HepG2 (cell line): ENCODE measurements around the gene AKAP10. TPM values are rescaled to one million over a fixed set of nuclear protein-coding genes. Genes with fewer than 3 reads are reported as not detected.

ENCODE experiments used
- ARID2 ChIP-seq: sonication (generic); formaldehyde crosslinking; IDR thresholded peaks from 2 replicates; pipeline ENCODE4 v1.8.1; 2022; ENCODE audit warnings: mild to moderate bottlenecking, missing genetic modification reagents, borderline replicate concordance
- DMAP1 ChIP-seq: IDR thresholded peaks from 2 replicates; pipeline ENCODE4 v1.6.1; 2016
- GATAD2A ChIP-seq: IDR thresholded peaks from 2 replicates; pipeline ENCODE4 v1.6.1; 2016
- IKZF1 ChIP-seq: fragments of 450-650 bp; IDR thresholded peaks from 2 replicates; pipeline ENCODE4 v1.7.1; 2016
- JUN ChIP-seq: sonication (generic); formaldehyde crosslinking; IDR thresholded peaks from 2 replicates; pipeline ENCODE4 v1.4.0; 2020; ENCODE audit warnings: mild to moderate bottlenecking, missing genetic modification reagents
- NFIC ChIP-seq: IDR thresholded peaks from 2 replicates; pipeline ENCODE4 v1.6.1; 2012; ENCODE audit warnings: mild to moderate bottlenecking, low read length, inconsistent platforms
- ONECUT2 ChIP-seq: sonication (generic); formaldehyde crosslinking; IDR thresholded peaks from 2 replicates; pipeline ENCODE4 v1.4.0; 2020; ENCODE audit warnings: missing genetic modification reagents
- SNAI1 ChIP-seq: sonication (generic); formaldehyde crosslinking; IDR thresholded peaks from 2 replicates; pipeline ENCODE4 v1.5.0; 2020; ENCODE audit warnings: mild to moderate bottlenecking, missing genetic modification reagents, borderline replicate concordance
- TFAP4 ChIP-seq: sonication (generic); IDR thresholded peaks from 2 replicates; pipeline ENCODE4 v1.6.1; 2016; ENCODE audit warnings: low read depth, borderline replicate concordance
- ZFP1 ChIP-seq: IDR thresholded peaks from 2 replicates; pipeline ENCODE4 v1.6.1; 2016
- ZNF574 ChIP-seq: sonication (generic); formaldehyde crosslinking; IDR thresholded peaks from 2 replicates; pipeline ENCODE4 v1.4.0; 2020; ENCODE audit warnings: missing genetic modification reagents
- ZNF687 ChIP-seq: sonication (generic); formaldehyde crosslinking; IDR thresholded peaks from 2 replicates; pipeline ENCODE4 v1.5.1; 2020; ENCODE audit warnings: mild to moderate bottlenecking, missing genetic modification reagents, moderate library complexity
- ZNF83 ChIP-seq: sonication (generic); formaldehyde crosslinking; IDR thresholded peaks from 2 replicates; pipeline ENCODE4 v1.4.0; 2020; ENCODE audit warnings: missing genetic modification reagents, mild to moderate bottlenecking, borderline replicate concordance
- ZSCAN22 ChIP-seq: sonication (generic); formaldehyde crosslinking; IDR thresholded peaks from 2 replicates; pipeline ENCODE4 v1.4.0; 2020; ENCODE audit warnings: mild to moderate bottlenecking, missing genetic modification reagents
- polyA plus RNA-seq, 8 experiments: library from polyadenylated mRNA; depleted of rRNA in 3 of 8; stranded (reverse) in 7 of 8; unstranded in 1 of 8; fragments of >200 nt; fragmentation: Illumina TruSeq in 4 of 8; extraction: Trizol in 4 of 8; gene quantifications; 2 replicates each; pipeline versions ENCODE4 v1.2.1 to v1.2.3, GENCODE V29; 2011 to 2016; ENCODE audit warnings: low read depth in 4 of 8, missing spikeins in 1 of 8, mixed read lengths in 1 of 8; ENCODE audit not compliant: insufficient read depth in 1 of 8
- total RNA-seq, 5 experiments: library from RNA; depleted of rRNA; stranded (reverse); fragments of >200 nt; fragmentation: Illumina TruSeq; extraction: Trizol; gene quantifications; 2 replicates each; pipeline ENCODE4 v1.2.3, GENCODE V29; 2016; ENCODE audit warnings: low read depth in 1 of 5
- TF ChIP-seq, protein P1 (sequence below): IDR thresholded peaks from 2 replicates; pipeline ENCODE4 v1.4.0; 2020; ENCODE audit warnings: mild to moderate bottlenecking, missing genetic modification reagents
- TF ChIP-seq, protein P2 (sequence below): sonication (generic); formaldehyde crosslinking; IDR thresholded peaks from 2 replicates; pipeline ENCODE4 v1.9.0; 2021; ENCODE audit warnings: missing genetic modification reagents, mild to moderate bottlenecking, borderline replicate concordance

AKAP10 gene
- total and polyA plus RNA-seq, 2 of the 13 experiments (the other 11 are each of a cell fraction or from before 2014, with no cell fraction given) = 17.6 to 21.7 TPM

DNA sequence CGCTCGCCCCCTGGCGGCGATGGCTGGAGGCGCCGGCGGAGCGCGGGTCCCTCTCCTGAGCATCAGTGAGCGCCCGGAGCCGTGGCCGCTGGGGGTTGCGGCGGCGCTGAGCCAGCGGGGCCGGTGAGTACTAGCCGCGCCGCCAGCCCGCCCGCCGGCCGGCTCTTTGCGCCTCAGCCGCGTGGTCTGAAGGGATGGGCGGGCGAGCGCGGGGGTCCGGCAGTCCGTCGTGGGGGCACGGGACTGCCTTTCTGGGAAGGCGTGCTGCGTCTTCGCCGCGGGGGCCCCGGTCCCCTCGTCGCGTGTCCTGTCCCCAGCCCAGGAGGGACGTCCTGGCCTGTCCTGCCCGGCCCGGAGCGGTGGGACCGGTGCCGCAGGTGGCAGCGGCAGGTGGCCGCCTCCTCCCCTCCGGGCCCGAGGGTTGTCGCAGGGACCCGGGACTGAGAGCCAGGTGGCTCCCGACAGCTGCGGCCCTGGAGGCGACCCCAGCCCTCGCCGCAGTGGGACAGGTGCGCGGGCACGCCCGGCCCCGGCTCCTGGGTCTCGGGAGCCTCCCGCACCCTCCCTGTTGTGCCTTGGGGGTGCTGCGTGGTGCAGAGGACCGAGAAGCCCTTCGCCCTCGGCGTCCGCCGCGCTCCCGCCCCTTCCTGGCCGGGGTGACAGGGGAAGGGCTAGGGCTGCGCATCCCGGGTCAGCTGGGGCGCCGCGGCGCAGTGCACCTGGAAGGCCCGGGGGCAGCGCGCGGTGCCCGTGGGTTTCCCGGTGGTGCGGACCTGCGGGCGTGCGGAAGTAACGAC is 31.9 kb upstream of the AKAP10 start, which contains the start of gene SPECC1 (continued):
- peak; percentile 61 for TF ChIP-seq ZNF687
- no peak for TF ChIP-seq ZNF83 (CRISPR knock-in tag)
- TF ChIP-seq ZFP1 = no peak
- TF ChIP-seq ONECUT2 (CRISPR knock-in tag) = no peak
- peak; percentile 23; the same call in 1 of the 2 replicates for TF ChIP-seq TFAP4
- no peak for TF ChIP-seq SNAI1 (CRISPR knock-in tag)
- no peak for TF ChIP-seq ZSCAN22 (CRISPR knock-in tag)
- no peak for TF ChIP-seq GATAD2A (CRISPR knock-in tag)
- TF ChIP-seq, protein P1, sequence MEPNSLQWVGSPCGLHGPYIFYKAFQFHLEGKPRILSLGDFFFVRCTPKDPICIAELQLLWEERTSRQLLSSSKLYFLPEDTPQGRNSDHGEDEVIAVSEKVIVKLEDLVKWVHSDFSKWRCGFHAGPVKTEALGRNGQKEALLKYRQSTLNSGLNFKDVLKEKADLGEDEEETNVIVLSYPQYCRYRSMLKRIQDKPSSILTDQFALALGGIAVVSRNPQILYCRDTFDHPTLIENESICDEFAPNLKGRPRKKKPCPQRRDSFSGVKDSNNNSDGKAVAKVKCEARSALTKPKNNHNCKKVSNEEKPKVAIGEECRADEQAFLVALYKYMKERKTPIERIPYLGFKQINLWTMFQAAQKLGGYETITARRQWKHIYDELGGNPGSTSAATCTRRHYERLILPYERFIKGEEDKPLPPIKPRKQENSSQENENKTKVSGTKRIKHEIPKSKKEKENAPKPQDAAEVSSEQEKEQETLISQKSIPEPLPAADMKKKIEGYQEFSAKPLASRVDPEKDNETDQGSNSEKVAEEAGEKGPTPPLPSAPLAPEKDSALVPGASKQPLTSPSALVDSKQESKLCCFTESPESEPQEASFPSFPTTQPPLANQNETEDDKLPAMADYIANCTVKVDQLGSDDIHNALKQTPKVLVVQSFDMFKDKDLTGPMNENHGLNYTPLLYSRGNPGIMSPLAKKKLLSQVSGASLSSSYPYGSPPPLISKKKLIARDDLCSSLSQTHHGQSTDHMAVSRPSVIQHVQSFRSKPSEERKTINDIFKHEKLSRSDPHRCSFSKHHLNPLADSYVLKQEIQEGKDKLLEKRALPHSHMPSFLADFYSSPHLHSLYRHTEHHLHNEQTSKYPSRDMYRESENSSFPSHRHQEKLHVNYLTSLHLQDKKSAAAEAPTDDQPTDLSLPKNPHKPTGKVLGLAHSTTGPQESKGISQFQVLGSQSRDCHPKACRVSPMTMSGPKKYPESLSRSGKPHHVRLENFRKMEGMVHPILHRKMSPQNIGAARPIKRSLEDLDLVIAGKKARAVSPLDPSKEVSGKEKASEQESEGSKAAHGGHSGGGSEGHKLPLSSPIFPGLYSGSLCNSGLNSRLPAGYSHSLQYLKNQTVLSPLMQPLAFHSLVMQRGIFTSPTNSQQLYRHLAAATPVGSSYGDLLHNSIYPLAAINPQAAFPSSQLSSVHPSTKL (CRISPR knock-in tag) = no peak
- no peak for TF ChIP-seq IKZF1
- no peak for TF ChIP-seq JUN
- no peak for TF ChIP-seq ARID2 (CRISPR knock-in tag)
- peak; percentile 69 for TF ChIP-seq ZNF574 (CRISPR knock-in tag)
- TF ChIP-seq DMAP1 (CRISPR knock-in tag) = no peak
- TF ChIP-seq NFIC = no peak
- TF ChIP-seq, protein P2, sequence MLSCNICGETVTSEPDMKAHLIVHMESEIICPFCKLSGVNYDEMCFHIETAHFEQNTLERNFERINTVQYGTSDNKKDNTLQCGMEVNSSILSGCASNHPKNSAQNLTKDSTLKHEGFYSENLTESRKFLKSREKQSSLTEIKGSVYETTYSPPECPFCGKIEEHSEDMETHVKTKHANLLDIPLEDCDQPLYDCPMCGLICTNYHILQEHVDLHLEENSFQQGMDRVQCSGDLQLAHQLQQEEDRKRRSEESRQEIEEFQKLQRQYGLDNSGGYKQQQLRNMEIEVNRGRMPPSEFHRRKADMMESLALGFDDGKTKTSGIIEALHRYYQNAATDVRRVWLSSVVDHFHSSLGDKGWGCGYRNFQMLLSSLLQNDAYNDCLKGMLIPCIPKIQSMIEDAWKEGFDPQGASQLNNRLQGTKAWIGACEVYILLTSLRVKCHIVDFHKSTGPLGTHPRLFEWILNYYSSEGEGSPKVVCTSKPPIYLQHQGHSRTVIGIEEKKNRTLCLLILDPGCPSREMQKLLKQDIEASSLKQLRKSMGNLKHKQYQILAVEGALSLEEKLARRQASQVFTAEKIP (CRISPR knock-in tag) = no peak
